NCI-H128 (cell line): ENCODE measurements around the gene GUCA1A.
"Not testable (repeated sequence)": the region's sequence is repeated elsewhere in the genome, so short reads cannot be mapped to it uniquely, and the experiment has no call there.

Experiments used
- DNase-seq: peaks from one replicate; lab custom pipeline; 2025; ENCODE audit not compliant: unreplicated experiment; lab: John Stamatoyannopoulos, UW

GUCA1A gene

GRCh38 chr6:42202131-42202915 is 29.2 kb downstream of the GUCA1A start:
- DNase-seq, result not testable (repeated sequence)

GRCh38 chr6:42203183-42203582 is 30.0 kb downstream of the GUCA1A start:
- no peak for DNase-seq

- no peak for DNase-seq
These were observed 31.7 kb downstream of the GUCA1A start for GRCh38 chr6:42204768-42205282.

- not testable (repeated sequence) for DNase-seq
These were observed 34.4 kb downstream of the GUCA1A start for GRCh38 chr6:42207559-42207958.

- no peak for DNase-seq
These were observed 37.4 kb downstream of the GUCA1A start for GRCh38 chr6:42210551-42210950.

GRCh38 chr6:42211726-42212125 is 38.6 kb downstream of the GUCA1A start:
- DNase-seq, result no peak

GRCh38 chr6:42212442-42212841 is 39.3 kb downstream of the GUCA1A start:
- no peak for DNase-seq

- DNase-seq, result not testable (repeated sequence)
These were observed 43.3 kb downstream of the GUCA1A start for GRCh38 chr6:42216495-42216894.

- no peak for DNase-seq
These were observed 44.0 kb downstream of the GUCA1A start for GRCh38 chr6:42217157-42217518.

- DNase-seq, result peak; percentile 78
These were observed 44.6 kb downstream of the GUCA1A start, which contains the start of gene MRPS10 for GRCh38 chr6:42217519-42218367. Gene MRPS10, minus strand, starts transcription at chr6:42217861. Its CDS starts 12 bp downstream, at chr6:42217849.

GRCh38 chr6:42220807-42221206 is 47.6 kb downstream of the GUCA1A start:
- no peak for DNase-seq

- DNase-seq, result no peak
These were observed 48.4 kb downstream of the GUCA1A start for GRCh38 chr6:42221546-42221945.

- no peak for DNase-seq
These were observed 49.3 kb downstream of the GUCA1A start for GRCh38 chr6:42222448-42222847.

GRCh38 chr6:42224222-42225028 is 51.3 kb downstream of the GUCA1A start:
- no peak for DNase-seq

GRCh38 chr6:42225029-42225339 is 51.8 kb downstream of the GUCA1A start:
- no peak for DNase-seq

GRCh38 chr6:42225419-42225818 is 52.3 kb downstream of the GUCA1A start:
- DNase-seq, result no peak

- DNase-seq, result no peak
These were observed 53.0 kb downstream of the GUCA1A start for GRCh38 chr6:42226161-42226611.

GRCh38 chr6:42226645-42227143 is 53.5 kb downstream of the GUCA1A start:
- no peak for DNase-seq

- no peak for DNase-seq
These were observed 54.1 kb downstream of the GUCA1A start for GRCh38 chr6:42227173-42227850.

- no peak for DNase-seq
These were observed 55.1 kb downstream of the GUCA1A start for GRCh38 chr6:42228305-42228704.
